NOMO-1 (cell line): ENCODE measurements around the gene OSBPL10.

Experiments used
- DNase-seq, 2 experiments: peaks; one replicate each; lab custom pipeline; 2025; ENCODE audit not compliant: unreplicated experiment in 2 of 2; lab: John Stamatoyannopoulos, UW

The OSBPL10 gene

GRCh38 chr3:31636694-31637442 is 344.2 kb downstream of the OSBPL10 start:
- no peak for DNase-seq

GRCh38 chr3:31636049-31636448 is 345.0 kb downstream of the OSBPL10 start:
- no peak for DNase-seq

GRCh38 chr3:31635545-31635944 is 345.5 kb downstream of the OSBPL10 start:
- no peak for DNase-seq

- no peak for DNase-seq
Measured at GRCh38 chr3:31634476-31634875, 346.6 kb downstream of the OSBPL10 start.

GRCh38 chr3:31629054-31629453 is 352.0 kb downstream of the OSBPL10 start:
- DNase-seq: peak in 1 of 2 experiments; percentile 54

DNA sequence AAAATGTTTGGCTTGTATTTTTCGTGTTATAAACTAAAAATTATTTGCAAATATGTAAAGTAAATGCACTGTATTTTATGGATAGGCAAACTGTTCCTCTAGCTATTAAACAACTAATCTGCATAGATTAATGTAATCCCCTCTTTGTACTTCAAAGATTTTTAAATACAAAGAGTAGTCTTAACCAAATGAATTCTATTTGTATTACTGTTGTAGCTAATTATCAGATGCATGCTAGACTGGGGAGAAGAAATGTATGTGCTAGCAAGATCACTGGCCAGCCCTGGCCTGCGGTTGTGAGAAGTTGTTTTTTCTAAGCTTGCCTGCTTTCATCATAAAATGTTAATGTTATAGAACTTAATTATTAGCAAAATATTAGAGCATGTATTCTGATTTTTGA is 355.7 kb downstream of the OSBPL10 start:
- DNase-seq: no peak

DNA sequence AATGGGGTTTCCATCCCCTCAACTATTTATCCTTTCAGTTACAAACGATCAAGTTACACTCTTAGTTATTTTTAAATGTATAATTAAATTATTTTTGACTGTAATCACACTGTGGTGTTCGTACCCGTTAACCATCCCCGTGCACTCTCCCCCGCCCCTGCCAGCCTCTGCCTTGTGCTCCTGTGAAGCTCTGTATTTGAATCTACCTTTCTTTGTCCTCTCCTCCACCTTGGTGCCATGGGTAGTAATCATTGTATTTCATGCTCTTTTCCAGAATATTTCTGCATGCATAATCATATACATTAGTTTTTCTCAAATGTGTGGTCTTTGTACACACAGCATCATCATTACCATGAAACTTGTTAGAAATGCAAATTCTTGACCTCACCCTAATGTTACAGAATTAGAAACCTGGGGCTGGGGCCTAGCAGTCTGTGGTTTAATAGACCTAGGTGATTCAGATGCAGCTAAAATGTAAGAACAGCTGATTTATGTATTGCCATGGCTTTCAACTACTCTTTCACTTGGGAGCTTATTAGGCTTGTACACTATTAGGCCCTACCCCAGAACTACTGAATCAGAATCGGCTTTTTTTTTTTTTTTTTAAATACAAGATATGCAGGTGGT is 356.9 kb downstream of the OSBPL10 start:
- no peak for DNase-seq

DNA sequence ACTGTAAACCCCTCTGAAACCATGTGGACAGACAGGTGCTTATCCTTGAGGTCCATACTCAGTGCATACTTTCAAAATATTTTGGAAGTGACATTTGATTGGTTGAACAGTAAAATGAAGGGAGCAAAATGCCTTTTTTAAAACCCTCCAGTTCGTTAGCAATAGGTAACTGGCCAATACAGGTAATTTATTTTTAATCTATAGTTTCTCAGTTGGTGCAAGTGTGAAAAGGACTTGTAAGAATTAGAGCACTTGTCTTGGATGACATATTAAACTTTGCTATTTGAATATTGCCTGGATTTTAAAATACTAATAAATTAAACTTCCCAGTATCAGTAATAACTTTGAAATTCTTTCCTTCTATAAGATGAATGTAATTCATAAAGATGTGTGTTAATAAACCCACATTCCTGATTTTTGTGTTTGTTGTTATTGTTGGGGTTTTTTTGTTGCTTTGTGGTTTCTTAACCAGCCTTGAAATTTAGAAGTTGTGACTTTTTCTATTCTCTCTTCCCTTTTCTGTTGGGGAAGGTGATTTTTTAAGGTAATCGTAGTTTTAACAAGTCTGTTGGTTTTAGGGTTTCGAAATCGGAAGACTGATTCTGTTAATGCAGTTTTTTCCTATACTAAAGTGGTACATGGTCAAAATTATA is 358.3 kb downstream of the OSBPL10 start:
- peak in 1 of 2 experiments; percentile 62 for DNase-seq

GRCh38 chr3:31621314-31621713 is 359.7 kb downstream of the OSBPL10 start:
- no peak for DNase-seq

GRCh38 chr3:31620656-31621055 is 360.4 kb downstream of the OSBPL10 start:
- no peak for DNase-seq

- DNase-seq: no peak
Measured at GRCh38 chr3:31616711-31617110, 364.4 kb downstream of the OSBPL10 start.

DNA sequence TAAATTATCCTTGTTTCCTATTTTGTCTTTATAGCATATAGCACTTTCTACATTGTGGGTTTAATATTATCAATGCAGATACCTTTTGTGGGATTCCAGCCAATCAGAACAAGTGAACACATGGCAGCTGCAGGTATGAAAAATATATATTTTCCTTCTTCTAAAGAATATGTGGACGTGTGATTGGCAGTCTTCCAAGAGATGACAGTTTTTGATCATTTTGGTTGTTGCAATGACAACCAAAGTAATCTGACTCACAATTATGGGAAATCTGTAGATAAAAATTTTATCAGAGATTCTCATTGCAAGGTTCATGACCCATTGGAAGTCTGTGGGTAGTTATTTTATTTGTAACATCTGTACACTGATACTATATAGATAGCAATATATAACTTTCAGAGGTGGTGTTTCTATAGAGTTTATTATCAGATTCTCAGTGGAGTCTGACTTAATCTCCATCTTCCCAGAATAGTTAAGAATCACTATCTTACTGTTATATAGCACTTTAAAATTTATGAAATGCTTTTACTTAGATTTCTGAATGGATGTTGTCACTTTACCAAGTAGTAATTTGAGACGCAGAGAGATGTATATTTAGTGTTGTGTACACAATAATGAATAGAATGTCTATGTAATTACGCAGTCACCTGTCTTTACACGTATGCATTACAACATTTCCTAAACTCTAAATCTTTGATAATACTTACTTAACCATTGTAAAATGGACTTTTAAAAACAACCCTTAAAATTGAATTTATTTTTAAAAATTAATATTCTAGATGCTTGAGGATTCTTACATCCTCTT is 365.8 kb downstream of the OSBPL10 start:
- DNase-seq: no peak

DNA sequence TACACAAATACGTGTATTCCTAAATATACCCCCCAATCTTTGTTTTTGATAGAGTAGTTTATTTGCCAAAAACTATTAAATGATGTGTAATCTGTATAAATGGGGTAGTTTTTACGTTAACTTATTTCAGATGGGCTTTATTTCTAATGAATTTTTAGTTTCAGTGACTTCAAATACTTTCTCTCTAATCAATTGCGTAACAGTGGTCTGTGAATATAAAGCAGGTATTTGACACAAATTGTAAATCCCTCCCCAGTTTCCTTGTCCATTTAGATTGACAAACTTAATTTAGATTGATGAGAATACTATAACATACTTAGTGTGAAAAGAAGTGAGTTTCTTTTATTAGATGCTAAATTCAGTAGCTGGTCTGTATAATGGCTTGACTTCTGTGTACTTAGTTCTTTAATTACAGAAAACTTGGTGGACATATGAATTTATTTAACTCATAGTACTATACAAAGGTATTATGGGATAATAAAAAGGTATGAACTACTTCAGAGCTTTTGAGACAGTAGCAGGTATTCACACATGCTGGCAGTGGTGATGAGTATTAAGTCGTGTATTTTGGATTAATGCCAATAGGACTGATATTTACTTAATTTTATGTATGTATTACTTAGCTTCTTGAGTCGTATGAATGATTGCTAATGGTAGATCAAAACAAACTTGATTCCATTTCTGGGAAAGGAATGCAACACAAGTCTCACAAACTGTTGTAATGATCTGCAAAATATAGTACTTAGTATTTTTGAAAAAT is 366.7 kb downstream of the OSBPL10 start:
- DNase-seq: no peak

GRCh38 chr3:31613654-31614053 is 367.4 kb downstream of the OSBPL10 start:
- no peak for DNase-seq

DNA sequence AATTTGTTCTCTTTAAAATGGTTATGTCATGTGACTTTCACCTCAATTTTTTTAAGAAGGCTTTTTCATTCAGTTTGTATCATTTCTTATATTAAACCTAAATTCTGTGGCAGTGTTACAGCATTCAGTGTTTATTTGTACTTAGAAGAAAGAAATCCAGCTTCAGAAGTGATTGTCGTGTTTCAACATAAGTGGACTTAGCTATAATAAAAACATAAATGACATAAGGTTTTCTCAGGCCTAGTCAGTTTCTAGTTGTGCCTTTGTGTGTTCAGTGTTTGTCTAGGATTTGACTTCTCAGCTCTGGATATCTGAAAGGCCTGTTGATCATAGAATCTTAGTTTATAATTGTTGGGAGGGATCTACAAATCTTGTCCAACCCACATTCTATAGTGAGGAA is 367.9 kb downstream of the OSBPL10 start:
- DNase-seq: no peak
